ENCODE measurements around the gene SLC29A2.

DNA sequence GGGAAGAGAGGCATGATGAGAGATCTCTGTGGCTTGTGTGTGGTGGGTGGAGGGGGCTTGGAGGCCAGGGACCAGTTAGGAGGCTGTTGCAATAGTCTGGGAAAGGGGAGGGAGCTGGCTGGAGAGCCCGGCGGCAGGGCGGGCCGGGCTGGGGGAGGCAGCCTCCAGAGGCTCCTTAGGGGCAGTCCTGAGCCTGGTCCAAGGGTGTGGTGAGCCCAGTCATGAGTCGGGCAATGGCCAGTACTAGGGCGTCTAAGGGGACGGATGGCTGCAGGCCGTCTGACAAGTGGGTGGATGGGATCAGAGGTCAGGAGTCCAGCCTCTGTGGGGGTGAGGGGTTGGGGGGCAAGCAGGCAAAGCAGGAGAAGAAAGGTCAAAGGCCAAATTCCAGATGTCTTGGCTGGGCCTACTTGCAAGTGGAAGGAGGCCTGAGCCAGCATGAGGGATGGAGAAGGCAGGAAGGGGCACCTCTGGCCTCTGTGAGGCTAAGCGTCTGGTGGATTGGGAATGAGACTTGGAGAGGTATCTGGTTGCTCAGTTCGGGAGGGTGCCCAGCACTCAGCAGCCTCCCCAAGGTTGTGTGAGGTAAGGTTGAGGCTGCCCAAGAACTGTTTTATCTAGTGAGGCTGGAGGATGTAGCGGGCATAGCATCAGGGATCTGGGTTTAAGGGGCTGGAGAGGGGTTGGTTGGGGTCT lies 48.7 kb downstream of the SLC29A2 start:
- TF ChIP-seq, protein P1, sequence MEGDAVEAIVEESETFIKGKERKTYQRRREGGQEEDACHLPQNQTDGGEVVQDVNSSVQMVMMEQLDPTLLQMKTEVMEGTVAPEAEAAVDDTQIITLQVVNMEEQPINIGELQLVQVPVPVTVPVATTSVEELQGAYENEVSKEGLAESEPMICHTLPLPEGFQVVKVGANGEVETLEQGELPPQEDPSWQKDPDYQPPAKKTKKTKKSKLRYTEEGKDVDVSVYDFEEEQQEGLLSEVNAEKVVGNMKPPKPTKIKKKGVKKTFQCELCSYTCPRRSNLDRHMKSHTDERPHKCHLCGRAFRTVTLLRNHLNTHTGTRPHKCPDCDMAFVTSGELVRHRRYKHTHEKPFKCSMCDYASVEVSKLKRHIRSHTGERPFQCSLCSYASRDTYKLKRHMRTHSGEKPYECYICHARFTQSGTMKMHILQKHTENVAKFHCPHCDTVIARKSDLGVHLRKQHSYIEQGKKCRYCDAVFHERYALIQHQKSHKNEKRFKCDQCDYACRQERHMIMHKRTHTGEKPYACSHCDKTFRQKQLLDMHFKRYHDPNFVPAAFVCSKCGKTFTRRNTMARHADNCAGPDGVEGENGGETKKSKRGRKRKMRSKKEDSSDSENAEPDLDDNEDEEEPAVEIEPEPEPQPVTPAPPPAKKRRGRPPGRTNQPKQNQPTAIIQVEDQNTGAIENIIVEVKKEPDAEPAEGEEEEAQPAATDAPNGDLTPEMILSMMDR (IDR thresholded peaks at IDR 0.05; ENCODE audit: low read length), result no peak
- TF ChIP-seq EZH2phosphoT487 (IDR thresholded peaks at IDR 0.05; ENCODE audit: low read length) (no peak), EZH2 (optimal IDR thresholded peaks at IDR 0.05; ENCODE audit: low read depth, low read length) (no peak)
